Loucy (cell line): ENCODE measurements around the gene CFAP68.

Experiments
- H2AFZ ChIP-seq: fragments of 200-600 bp; sonication (generic); 2 replicates; pipeline ENCODE4 v1.6.0; 2016; ENCODE audit warnings: antibody characterized with exemption, mild to moderate bottlenecking, low read length, moderate library complexity
- H3F3A ChIP-seq: fragments of 200-600 bp; 2 replicates; pipeline ENCODE4 v1.6.0; 2016; ENCODE audit warnings: antibody characterized with exemption, low read depth, mild to moderate bottlenecking
- H3K27me3 ChIP-seq: fragments of 200-600 bp; sonication (generic); 2 replicates; pipeline ENCODE4 v1.6.1; 2014; ENCODE audit warnings: low read length, mild to moderate bottlenecking; ENCODE audit not compliant: insufficient read depth, poor library complexity, severe bottlenecking
- H3K36me3 ChIP-seq: fragments of 200-600 bp; sonication (generic); 2 replicates; pipeline ENCODE4 v1.6.1; 2016; ENCODE audit warnings: low read length; ENCODE audit not compliant: insufficient read depth
- H3K4me1 ChIP-seq: fragments of 200-600 bp; sonication (generic); 2 replicates; pipeline ENCODE4 v1.5.1; 2014; ENCODE audit warnings: low read length, mild to moderate bottlenecking; ENCODE audit not compliant: insufficient read depth, poor library complexity, severe bottlenecking
- H3K4me2 ChIP-seq: fragments of 200-600 bp; sonication (generic); 2 replicates; pipeline ENCODE4 v1.6.0; 2014; ENCODE audit warnings: antibody characterized with exemption, low read length, low read depth, mild to moderate bottlenecking; ENCODE audit not compliant: poor library complexity, severe bottlenecking
- H3K4me3 ChIP-seq: fragments of 200-600 bp; sonication (generic); 2 replicates; pipeline ENCODE4 v1.5.1; 2014; ENCODE audit warnings: low read length, mild to moderate bottlenecking, mixed read lengths; ENCODE audit not compliant: poor library complexity, severe bottlenecking
- H3K79me2 ChIP-seq: fragments of 200-600 bp; sonication (generic); 2 replicates; pipeline ENCODE4 v1.6.1; 2014; ENCODE audit warnings: low read length; ENCODE audit not compliant: insufficient read depth
- H3K9ac ChIP-seq: fragments of 200-600 bp; sonication (generic); 2 replicates; pipeline ENCODE4 v1.6.0; 2014; ENCODE audit warnings: mild to moderate bottlenecking, low read depth, low read length, moderate library complexity; ENCODE audit not compliant: poor library complexity, severe bottlenecking
- H3K9me2 ChIP-seq: fragments of 200-600 bp; sonication (generic); replicated peaks from 2 replicates; pipeline ENCODE4 v1.6.1; 2016; ENCODE audit warnings: low read depth, low read length, mixed read lengths
- H3K9me3 ChIP-seq: fragments of 200-600 bp; sonication (generic); 2 replicates; pipeline ENCODE4 v1.6.1; 2014; ENCODE audit warnings: mild to moderate bottlenecking, antibody characterized with exemption, low read length, low read depth; ENCODE audit not compliant: insufficient read depth
- H4K20me1 ChIP-seq: fragments of 200-600 bp; sonication (generic); 2 replicates; pipeline ENCODE4 v1.6.0; 2014; ENCODE audit warnings: antibody characterized with exemption, low read length, mild to moderate bottlenecking; ENCODE audit not compliant: insufficient read depth, poor library complexity, severe bottlenecking
- CTCF ChIP-seq: fragments of 200-600 bp; sonication (generic); conservative IDR thresholded peaks from 2 replicates; pipeline ENCODE4 v1.5.1; 2014; ENCODE audit warnings: mild to moderate bottlenecking, antibody characterized with exemption, low read length
- EZH2phosphoT487 ChIP-seq: fragments of 200-600 bp; IDR thresholded peaks from 2 replicates; pipeline ENCODE4 v1.6.1; 2018; ENCODE audit warnings: antibody characterized with exemption, mild to moderate bottlenecking, moderate library complexity, borderline replicate concordance

CFAP68 gene

DNA sequence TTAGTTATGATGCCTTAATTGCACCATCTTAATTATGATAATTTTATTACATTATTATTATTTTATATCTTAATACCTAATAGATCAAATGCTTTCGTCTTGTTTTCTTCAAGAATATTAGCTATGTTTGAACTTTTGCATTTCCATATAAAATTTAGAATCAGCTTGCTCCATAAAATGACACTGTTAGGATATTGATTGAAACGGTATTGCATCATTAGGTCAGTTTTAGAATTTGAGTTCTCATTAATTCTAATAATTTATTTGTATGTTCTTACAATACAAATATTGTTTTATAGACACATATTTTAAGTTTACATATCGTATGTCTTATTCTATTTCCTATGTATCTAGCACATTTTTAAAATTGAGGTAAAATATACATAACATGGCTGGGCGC lies 6.7 kb downstream of the CFAP68 start:
- no peaks in the 10 kb centered on the region for H3K4me1 ChIP-seq
- no peak overlapping the region for H3K4me3 ChIP-seq
- TF ChIP-seq CTCF (no peak), EZH2phosphoT487 (no peak)

DNA sequence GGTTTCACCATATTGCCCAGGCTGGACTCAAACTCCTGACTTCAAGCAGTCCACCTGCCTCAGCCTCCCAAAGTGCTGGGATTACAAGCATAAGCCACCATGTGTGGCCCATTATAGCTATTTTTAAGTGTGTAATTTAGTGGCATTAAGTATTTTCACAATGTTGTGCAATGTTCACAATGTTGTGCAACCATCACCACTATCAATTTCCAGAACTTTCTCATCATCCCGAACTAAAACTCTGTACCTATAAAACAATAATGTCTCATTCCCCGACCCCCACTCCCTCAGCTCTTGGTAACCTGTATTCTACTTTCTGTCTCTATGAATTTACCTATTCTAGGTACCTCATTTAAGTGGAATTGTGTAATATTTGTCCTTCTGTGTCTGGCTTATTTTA lies 7.5 kb downstream of the CFAP68 start:
- no peak overlapping the region for H3K4me3 ChIP-seq
- H3K9me3 ChIP-seq, result no peaks in the 10 kb centered on the region
- H3K79me2 ChIP-seq, result no peaks in the 10 kb centered on the region
- no peaks in the 10 kb centered on the region for H3K36me3 ChIP-seq
- no peaks in the 10 kb centered on the region for H3K9me2 ChIP-seq
- no peaks in the 10 kb centered on the region for H3K27me3 ChIP-seq
- no peaks in the 10 kb centered on the region for H3F3A ChIP-seq
- no peak for TF ChIP-seq CTCF
- H2AFZ ChIP-seq, result no peak overlapping the region
- no peaks in the 10 kb centered on the region for H4K20me1 ChIP-seq
- H3K4me2 ChIP-seq, result no peak overlapping the region
- H3K4me1 ChIP-seq, result no peaks in the 10 kb centered on the region
- no peak overlapping the region for H3K9ac ChIP-seq

More for the DNA sequence above, 6.7 kb downstream of the CFAP68 start:
- Histone ChIP-seq H3K27me3 (no peaks in the 10 kb centered on the region), H4K20me1 (no peaks in the 10 kb centered on the region), H3K9me2 (no peaks in the 10 kb centered on the region), H3F3A (no peaks in the 10 kb centered on the region), H2AFZ (no peak overlapping the region), H3K79me2 (no peaks in the 10 kb centered on the region), H3K9me3 (no peaks in the 10 kb centered on the region), H3K4me2 (no peak overlapping the region), H3K9ac (no peak overlapping the region), H3K36me3 (no peaks in the 10 kb centered on the region)

- Histone ChIP-seq H4K20me1 (no peaks in the 10 kb centered on the region), H3K9ac (no peak overlapping the region), H3K79me2 (no peaks in the 10 kb centered on the region), H3K9me3 (no peaks in the 10 kb centered on the region), H3K27me3 (no peaks in the 10 kb centered on the region), H3K9me2 (no peaks in the 10 kb centered on the region), H3K4me2 (no peak overlapping the region), H3F3A (no peaks in the 10 kb centered on the region), H2AFZ (no peak overlapping the region), H3K36me3 (no peaks in the 10 kb centered on the region), H3K4me3 (no peak overlapping the region), H3K4me1 (no peaks in the 10 kb centered on the region)
- TF ChIP-seq CTCF (no peak), EZH2phosphoT487 (no peak)
These were observed 26.1 kb downstream of the CFAP68 start for GRCh38 chr11:111905411-111905810.
